Measurements from ENCODE around the gene WDR59.
"Not testable (repeated sequence)": the region's sequence is repeated elsewhere in the genome, so short reads cannot be mapped to it uniquely, and the experiment has no call there.

Gene WDR59

DNA sequence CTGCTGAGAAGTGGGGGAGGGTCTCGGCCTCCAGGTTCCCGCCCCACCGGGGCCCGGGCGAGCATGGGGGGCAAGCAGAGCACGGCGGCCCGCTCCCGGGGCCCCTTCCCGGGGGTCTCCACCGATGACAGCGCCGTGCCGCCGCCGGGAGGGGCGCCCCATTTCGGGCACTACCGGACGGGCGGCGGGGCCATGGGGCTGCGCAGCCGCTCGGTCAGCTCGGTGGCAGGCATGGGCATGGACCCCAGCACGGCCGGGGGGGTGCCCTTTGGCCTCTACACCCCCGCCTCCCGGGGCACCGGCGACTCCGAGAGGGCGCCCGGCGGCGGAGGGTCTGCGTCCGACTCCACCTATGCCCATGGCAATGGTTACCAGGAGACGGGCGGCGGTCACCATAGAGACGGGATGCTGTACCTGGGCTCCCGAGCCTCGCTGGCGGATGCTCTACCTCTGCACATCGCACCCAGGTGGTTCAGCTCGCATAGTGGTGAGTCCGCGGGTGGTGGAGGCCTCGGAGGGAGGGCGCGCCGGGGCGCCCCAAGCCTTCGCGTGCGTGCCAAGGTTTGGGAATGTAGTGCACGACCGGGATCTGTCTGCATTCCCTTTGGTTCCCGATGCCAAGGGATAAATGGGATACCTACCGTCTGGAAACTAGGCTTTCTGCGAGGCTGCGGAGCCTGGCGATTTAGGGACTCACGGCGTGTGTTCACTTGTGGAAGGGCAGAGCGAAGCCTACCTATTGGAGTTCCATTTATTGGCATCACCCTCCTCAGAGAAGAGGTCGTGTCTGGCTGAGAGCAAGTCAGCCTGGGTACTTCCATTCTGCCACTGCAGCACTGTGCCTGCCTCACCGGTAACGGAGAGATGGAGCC lies 14.9 kb upstream of the WDR59 start:
- Mint-ChIP-seq H3K4me1 (peaks cover 10% of the 10 kb centered on the region), H3K27me3 (peaks cover 2% of the 10 kb centered on the region), H3K36me3 (no peaks in the 10 kb centered on the region), H3K4me3 (peak overlapping the region; percentile 82), H3K27ac (peak overlapping the region; percentile 31), H3K9me3 (no peaks in the 10 kb centered on the region)

DNA sequence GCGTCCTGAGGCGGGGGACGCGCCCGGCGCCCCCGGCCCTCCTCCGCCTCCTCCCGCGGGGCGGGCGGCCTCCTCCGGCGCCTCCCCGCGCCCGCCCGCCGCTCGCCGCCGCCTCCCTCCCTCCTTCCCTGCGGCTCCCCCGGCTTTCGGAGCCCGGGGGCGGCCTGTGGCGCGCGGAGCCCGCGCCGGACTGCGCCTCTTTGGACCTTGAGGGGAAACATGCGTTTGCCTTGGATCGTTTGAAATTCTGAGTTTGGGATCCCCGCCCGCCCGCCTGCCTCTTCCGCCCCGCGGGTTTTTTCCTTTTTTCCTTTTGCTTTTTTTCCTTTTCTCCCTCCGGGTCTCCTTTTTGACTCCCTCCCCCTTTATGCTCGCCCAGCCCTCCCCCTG lies 14.3 kb upstream of the WDR59 start:
- H3K36me3 Mint-ChIP-seq = no peaks in the 10 kb centered on the region
- H3K4me3 Mint-ChIP-seq = peak overlapping the region; percentile 74
- H3K4me1 Mint-ChIP-seq = peaks cover 10% of the 10 kb centered on the region
- H3K9me3 Mint-ChIP-seq = no peaks in the 10 kb centered on the region
- H3K27me3 Mint-ChIP-seq = peaks cover 2% of the 10 kb centered on the region
- H3K27ac Mint-ChIP-seq = peak overlapping the region; percentile 10

DNA sequence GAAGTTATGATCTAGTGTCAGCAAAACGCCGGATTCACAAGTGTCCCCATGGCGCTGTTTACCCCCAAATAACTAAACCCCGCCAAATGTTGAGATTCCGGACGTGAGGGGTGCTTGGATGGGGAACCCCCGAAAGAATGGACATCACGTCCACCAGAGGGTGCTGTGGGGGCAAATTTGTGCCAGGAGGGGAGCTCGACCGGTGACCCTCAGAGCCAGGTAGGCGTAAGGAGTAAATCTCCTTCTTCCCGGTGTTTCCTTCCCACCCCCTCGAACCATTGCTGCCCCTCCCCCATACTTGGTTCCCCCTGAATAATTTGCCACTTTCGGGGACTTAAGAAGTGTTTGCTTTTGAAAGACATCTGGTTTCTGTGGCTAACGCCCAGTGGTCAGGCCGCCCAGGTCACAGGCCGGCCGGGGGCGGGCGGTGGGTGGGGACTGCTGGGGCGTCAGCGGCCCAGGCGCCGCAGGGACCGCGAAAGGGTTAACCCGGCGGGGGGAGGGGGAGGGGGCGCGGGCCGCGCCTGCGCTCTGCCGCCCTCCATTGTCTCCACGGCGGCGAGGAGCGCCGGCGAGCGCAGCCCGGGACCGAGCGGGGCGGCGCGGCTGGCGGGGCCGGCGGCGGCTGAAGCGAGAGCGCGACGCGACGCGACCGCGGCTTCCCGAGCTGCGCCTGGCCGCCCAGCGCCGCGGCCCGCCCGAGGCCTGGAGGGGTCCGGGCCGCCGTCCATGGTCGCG lies 13.7 kb upstream of the WDR59 start, which contains the start of gene ZNRF1:
Gene ZNRF1 (plus strand): TSS at position 544 of the 738 bp plus-strand sequence. CDS start 648 bp downstream, outside the sequence.
- H3K27me3 Mint-ChIP-seq = peaks cover 2% of the 10 kb centered on the region
- H3K27ac Mint-ChIP-seq = peak within 1 kb of the TSS; percentile 81
- no peaks in the 10 kb centered on the region for H3K9me3 Mint-ChIP-seq
- H3K4me1 Mint-ChIP-seq = peaks cover 10% of the 10 kb centered on the region
- H3K36me3 Mint-ChIP-seq = no peaks in the 10 kb centered on the region
- H3K4me3 Mint-ChIP-seq = peak within 1 kb of the TSS; percentile 84

DNA sequence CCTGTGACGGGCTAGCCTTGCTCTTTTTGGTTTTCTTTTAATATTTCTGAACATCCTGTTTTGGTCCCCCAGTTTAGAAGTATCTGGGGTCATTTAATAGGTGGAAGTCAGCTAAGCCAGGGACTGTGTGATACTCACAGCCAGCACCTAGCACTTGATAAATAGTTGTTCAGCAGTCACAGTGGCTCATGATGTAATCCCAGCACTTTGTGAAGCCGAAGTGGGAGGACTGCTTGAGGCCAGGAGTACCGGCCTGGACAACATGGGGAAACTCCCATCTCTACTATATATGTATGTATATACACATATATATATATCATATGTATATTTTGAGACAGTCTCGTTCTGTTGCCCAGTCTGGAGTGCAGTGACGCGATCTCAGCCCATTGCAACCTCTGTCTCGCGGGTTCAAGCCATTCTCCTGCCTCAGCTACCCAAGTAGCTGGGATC lies 12.1 kb upstream of the WDR59 start:
- H3K4me3 Mint-ChIP-seq = no peak overlapping the region
- peaks cover 2% of the 10 kb centered on the region for H3K27me3 Mint-ChIP-seq

GRCh38 chr16:74995986-74996385 lies 11.1 kb upstream of the WDR59 start:
- no peak overlapping the region for H3K4me3 Mint-ChIP-seq
- no peaks in the 10 kb centered on the region for H3K9me3 Mint-ChIP-seq
- H3K4me1 Mint-ChIP-seq = peaks cover 10% of the 10 kb centered on the region
- H3K27me3 Mint-ChIP-seq = peaks cover 2% of the 10 kb centered on the region
- no peak overlapping the region for H3K27ac Mint-ChIP-seq
- H3K36me3 Mint-ChIP-seq = no peaks in the 10 kb centered on the region

More for the DNA sequence above, 12.1 kb upstream of the WDR59 start:
- H3K27ac Mint-ChIP-seq = peak overlapping the region; percentile 21
- H3K36me3 Mint-ChIP-seq = no peaks in the 10 kb centered on the region
- peaks cover 10% of the 10 kb centered on the region for H3K4me1 Mint-ChIP-seq
- H3K9me3 Mint-ChIP-seq = no peaks in the 10 kb centered on the region

DNA sequence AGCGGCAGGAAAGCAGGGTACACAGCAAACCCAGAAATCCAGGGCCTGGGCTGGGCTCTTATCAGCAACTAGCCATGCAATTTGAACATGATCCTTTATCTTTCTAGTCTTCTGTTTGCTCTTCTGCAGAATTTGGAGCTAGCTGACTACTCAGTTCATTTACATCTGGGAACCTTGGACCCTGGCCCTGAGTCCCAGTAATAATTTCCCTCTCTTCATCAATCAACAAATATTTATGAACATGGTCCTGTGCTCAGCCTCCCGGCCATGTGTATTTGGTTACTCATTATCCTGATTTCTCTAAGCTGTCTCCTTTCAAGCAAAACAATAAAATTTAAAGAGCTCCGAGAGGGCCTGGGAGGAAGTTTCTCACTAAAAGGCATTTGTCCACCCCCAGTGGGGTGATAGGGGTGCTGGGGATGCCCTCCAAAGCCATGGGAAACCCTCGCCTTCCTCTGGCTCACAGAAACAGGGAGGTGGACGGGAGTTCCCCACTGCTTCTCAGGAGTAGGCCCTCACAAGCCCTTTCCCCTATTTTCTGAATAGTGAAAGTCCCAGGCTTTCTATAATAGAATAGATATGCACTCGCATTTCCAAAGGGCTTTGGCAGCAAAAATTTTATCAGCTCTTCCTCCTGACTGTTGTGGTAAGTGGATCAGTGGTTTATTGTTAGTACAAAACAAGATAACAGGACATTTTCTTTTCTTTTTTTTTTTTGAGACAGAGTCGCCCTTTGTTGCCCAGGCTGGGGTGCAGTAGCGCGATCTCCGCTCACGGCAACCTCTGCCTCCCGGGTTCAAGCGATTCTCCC lies 6.9 kb upstream of the WDR59 start:
- Mint-ChIP-seq H3K27ac (no peak overlapping the region), H3K9me3 (no peaks in the 10 kb centered on the region), H3K27me3 (peaks cover 2% of the 10 kb centered on the region), H3K4me3 (no peak overlapping the region), H3K4me1 (no peaks in the 10 kb centered on the region), H3K36me3 (no peaks in the 10 kb centered on the region)

GRCh38 chr16:74991268-74991592 lies 6.3 kb upstream of the WDR59 start:
- Mint-ChIP-seq H3K27me3 (peaks cover 2% of the 10 kb centered on the region), H3K27ac (no peak overlapping the region), H3K9me3 (no peaks in the 10 kb centered on the region), H3K4me1 (no peaks in the 10 kb centered on the region), H3K4me3 (no peak overlapping the region), H3K36me3 (no peaks in the 10 kb centered on the region)

DNA sequence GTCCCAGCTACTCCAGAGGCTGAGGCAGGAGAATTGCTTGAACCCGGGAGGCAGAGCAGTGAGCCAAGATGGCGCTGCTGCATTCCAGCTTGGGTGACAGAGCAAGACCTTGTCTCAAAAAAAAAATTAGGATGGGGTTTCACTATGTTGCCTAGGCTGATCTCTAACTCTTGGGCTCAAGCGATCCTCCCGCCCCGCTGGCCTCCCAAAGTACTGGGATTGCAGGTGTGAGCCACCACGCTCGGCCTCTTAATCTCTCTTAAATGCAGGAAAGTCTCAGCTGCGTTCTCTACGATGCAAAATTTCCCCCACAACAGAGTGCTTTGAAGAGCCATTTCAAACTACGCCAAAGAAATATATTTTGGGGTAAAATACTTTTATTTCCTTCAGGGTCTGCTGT lies 5.9 kb upstream of the WDR59 start:
- H3K27ac Mint-ChIP-seq = no peak overlapping the region
- H3K4me3 Mint-ChIP-seq = no peak overlapping the region
- no peaks in the 10 kb centered on the region for H3K27me3 Mint-ChIP-seq
- H3K36me3 Mint-ChIP-seq = no peaks in the 10 kb centered on the region
- H3K4me1 Mint-ChIP-seq = no peaks in the 10 kb centered on the region
- H3K9me3 Mint-ChIP-seq = no peaks in the 10 kb centered on the region

GRCh38 chr16:74989864-74990263 lies 4.9 kb upstream of the WDR59 start:
- not testable (repeated sequence) for H3K27ac Mint-ChIP-seq, H3K4me3 Mint-ChIP-seq, H3K9me3 Mint-ChIP-seq, H3K27me3 Mint-ChIP-seq, H3K4me1 Mint-ChIP-seq, H3K36me3 Mint-ChIP-seq

- Mint-ChIP-seq H3K4me1 (peaks cover 22% of the 10 kb centered on the region), H3K9me3 (no peaks in the 10 kb centered on the region), H3K36me3 (no peaks in the 10 kb centered on the region), H3K4me3 (no peak overlapping the region), H3K27ac (no peak overlapping the region), H3K27me3 (no peaks in the 10 kb centered on the region)
Observed at GRCh38 chr16:74987027-74987681, 2.2 kb upstream of the WDR59 start.

GRCh38 chr16:74984194-74984528 lies 762 bp downstream of the WDR59 start:
- Mint-ChIP-seq H3K27ac (peak overlapping the region; percentile 52), H3K27me3 (no peaks in the 10 kb centered on the region), H3K4me1 (peaks cover 23% of the 10 kb centered on the region), H3K4me3 (peak overlapping the region; percentile 90), H3K9me3 (no peaks in the 10 kb centered on the region), H3K36me3 (no peaks in the 10 kb centered on the region)

DNA sequence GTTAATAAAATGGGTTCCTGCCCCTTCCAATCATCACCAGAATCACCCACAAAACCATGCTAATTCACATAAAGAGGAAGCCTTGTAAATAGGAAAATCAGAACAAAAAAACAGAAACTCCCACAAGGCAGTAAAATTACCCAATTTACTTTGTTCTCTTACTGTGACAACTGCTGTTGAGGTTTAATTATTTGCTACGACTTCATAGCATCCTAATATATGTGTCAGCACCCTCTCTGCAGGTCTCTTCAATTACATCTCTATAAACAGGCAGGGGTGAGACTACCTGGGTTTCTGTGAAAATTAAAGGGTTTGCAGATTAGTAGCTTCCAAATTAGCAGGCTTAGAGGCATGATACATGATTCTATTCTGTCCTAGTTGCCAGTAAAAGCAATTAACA lies 2.7 kb downstream of the WDR59 start:
- Mint-ChIP-seq H3K4me3 (no peak overlapping the region), H3K36me3 (peaks cover 3% of the 10 kb centered on the region), H3K4me1 (peaks cover 23% of the 10 kb centered on the region), H3K9me3 (no peaks in the 10 kb centered on the region), H3K27ac (peak overlapping the region; percentile 8), H3K27me3 (no peaks in the 10 kb centered on the region)

DNA sequence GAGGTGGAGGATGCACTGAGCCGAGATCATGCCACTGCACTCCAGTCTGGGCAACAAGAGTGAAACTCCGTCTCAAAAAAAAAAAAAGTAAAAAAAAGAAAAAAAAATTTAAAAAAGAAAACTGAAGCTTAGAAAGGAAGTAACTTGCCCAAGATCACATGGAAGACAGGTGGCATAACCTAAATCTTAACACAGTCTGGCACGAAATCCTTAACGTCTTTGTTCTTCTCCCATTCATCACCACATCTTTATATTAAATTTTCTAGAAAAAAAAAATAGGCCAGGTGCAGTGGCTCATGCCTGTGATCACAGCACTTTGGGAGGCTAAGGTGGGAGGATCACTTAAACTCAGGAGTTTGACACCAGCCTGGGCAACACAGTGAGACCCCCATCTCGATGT lies 9.3 kb downstream of the WDR59 start:
- H3K36me3 Mint-ChIP-seq = peaks cover 4% of the 10 kb centered on the region

GRCh38 chr16:74973304-74973703 lies 11.6 kb downstream of the WDR59 start:
- Mint-ChIP-seq H3K36me3 (peaks cover 4% of the 10 kb centered on the region), H3K4me1 (no peaks in the 10 kb centered on the region), H3K4me3 (no peak overlapping the region), H3K9me3 (no peaks in the 10 kb centered on the region), H3K27me3 (no peaks in the 10 kb centered on the region), H3K27ac (no peak overlapping the region)

More for the DNA sequence above, 9.3 kb downstream of the WDR59 start:
- Mint-ChIP-seq H3K9me3 (no peaks in the 10 kb centered on the region), H3K4me1 (no peaks in the 10 kb centered on the region), H3K27ac (no peak overlapping the region), H3K4me3 (no peak overlapping the region), H3K27me3 (no peaks in the 10 kb centered on the region)

GRCh38 chr16:74954763-74955162 lies 30.2 kb downstream of the WDR59 start:
- H3K27ac Mint-ChIP-seq = no peak overlapping the region
- H3K4me3 Mint-ChIP-seq = no peak overlapping the region
- H3K9me3 Mint-ChIP-seq = no peaks in the 10 kb centered on the region
- H3K36me3 Mint-ChIP-seq = peaks cover 8% of the 10 kb centered on the region
- peaks cover 7% of the 10 kb centered on the region for H3K4me1 Mint-ChIP-seq
- no peaks in the 10 kb centered on the region for H3K27me3 Mint-ChIP-seq
